Spleen (tissue), 11 donors: ENCODE results near the gene CAPN11. TPM values are rescaled to one million over a fixed set of nuclear protein-coding genes. Genes with fewer than 3 reads are reported as not detected.

Experiments
- polyA plus RNA-seq, 3 donors: library from polyadenylated mRNA; stranded (reverse); fragments of 200-250 nt; gene quantifications; one replicate each; pipeline ENCODE4 v1.2.1, GENCODE V29; 2013
- small RNA-seq, 4 donors: library from RNA; depleted of rRNA; stranded (forward); fragments of <200 nt; gene quantifications; one replicate each; pipeline ENCODE3, GENCODE V24; 2016
- total RNA-seq, 7 donors: library from RNA; depleted of rRNA in 3 of 7; stranded (reverse); fragments of >200 nt in 3 of 7; fragmentation: NEBNext Ultra II Directional in 4 of 7; extraction: Animal tissue kit (Norgen Biotek cat#: 25700) in 4 of 7; gene quantifications; one replicate each; pipeline versions ENCODE4 v1.1.0 to v1.2.1, GENCODE V29; 2016 to 2021
- donor health status: healthy with polysubstance abuse.
- donor health status: DM: no; HTN: no; CAD: no; lungs with moderate emphysema.
- donor health status: DM: no; HTN: no; CAD: no.
- donor health status: Bipolar disorder and iron deficiency.
- donor health status: healthy.
- donor health status: DM: no; HTN: no; CAD: no.
- donor health status: DM: yes; HTN: yes; CAD: no.

Gene CAPN11
- total and polyA plus RNA-seq, 10 donors = 0.12 to 0.26 (median 0.17) TPM; not detected in 3

Small RNA genes lying within 50 kb of the gene (small RNA-seq; reads per million reads assigned to genes)
- 0 reads per million in 4 donors for gene RN7SL811P

Other genes starting within 250 kb of the CAPN11 start
- 10 to 100 TPM; 20.2 to 31.7 (median 23.8) TPM for gene MRPL14, start 31.4 kb upstream of the CAPN11 start, total RNA-seq
- gene MRPL14, start 31.4 kb upstream of the CAPN11 start, polyA plus RNA-seq = 10 to 100 TPM; 34.8 to 55.3 (median 41.4) TPM
- gene TMEM63B, start 31.3 kb upstream of the CAPN11 start, total RNA-seq = 10 to 100 TPM; 12.3 to 24.8 (median 19.4) TPM
- gene TMEM63B, start 31.3 kb upstream of the CAPN11 start, polyA plus RNA-seq = 1 to 10 TPM; 2.8 to 8.5 (median 3.5) TPM
- 1 to 10 TPM in 3 of 7 donors, under 1 TPM in 3, not detected in 1; 0.34 to 1.5 (median 0.87) TPM for gene MYMX, start 58.1 kb downstream of the CAPN11 start, total RNA-seq
- gene MYMX, start 58.1 kb downstream of the CAPN11 start, polyA plus RNA-seq = 1 to 10 TPM in 1 of 3 donors, under 1 TPM in 1, not detected in 1; 0.42 to 1.4 TPM
- gene SLC29A1, start 64.8 kb downstream of the CAPN11 start, total RNA-seq = 10 to 100 TPM; 28.3 to 49.4 (median 33.7) TPM
- 10 to 100 TPM in 1 of 3 donors, 1 to 10 TPM in 2; 8.5 to 18.4 (median 9.2) TPM for gene SLC29A1, start 64.8 kb downstream of the CAPN11 start, polyA plus RNA-seq
- 100 to 1,000 TPM; 372 to 546 (median 415) TPM for gene HSP90AB1, start 88.3 kb downstream of the CAPN11 start, total RNA-seq
- gene HSP90AB1, start 88.3 kb downstream of the CAPN11 start, polyA plus RNA-seq = 100 to 1,000 TPM; 196 to 330 (median 302) TPM
- 10 to 100 TPM; 22.4 to 30.4 (median 27.9) TPM for gene SLC35B2, start 98.7 kb downstream of the CAPN11 start, total RNA-seq
- gene SLC35B2, start 98.7 kb downstream of the CAPN11 start, polyA plus RNA-seq = 10 to 100 TPM; 17.6 to 22.0 (median 21.7) TPM
- gene NFKBIE, start 106.7 kb downstream of the CAPN11 start, total RNA-seq = 10 to 100 TPM; 32.2 to 89.7 (median 60.7) TPM
- gene NFKBIE, start 106.7 kb downstream of the CAPN11 start, polyA plus RNA-seq = 10 to 100 TPM; 41.3 to 49.8 (median 42.3) TPM
- under 1 TPM in 1 of 7 donors, not detected in 6; 0.17 TPM for gene TMEM151B, start 111.6 kb downstream of the CAPN11 start, total RNA-seq
- gene TMEM151B, start 111.6 kb downstream of the CAPN11 start, polyA plus RNA-seq = under 1 TPM in 2 of 3 donors, not detected in 1; 0.03 to 0.11 TPM
- gene AARS2, start 154.5 kb downstream of the CAPN11 start, total RNA-seq = 10 to 100 TPM; 11.0 to 16.8 (median 14.6) TPM
- 1 to 10 TPM; 3.5 to 6.7 (median 3.7) TPM for gene AARS2, start 154.5 kb downstream of the CAPN11 start, polyA plus RNA-seq
- gene SPATS1, start 183.8 kb downstream of the CAPN11 start, total RNA-seq = not detected
- not detected for gene SPATS1, start 183.8 kb downstream of the CAPN11 start, polyA plus RNA-seq
- 10 to 100 TPM; 17.4 to 20.3 (median 18.6) TPM for gene CDC5L, start 228.9 kb downstream of the CAPN11 start, total RNA-seq
- gene CDC5L, start 228.9 kb downstream of the CAPN11 start, polyA plus RNA-seq = 1 to 10 TPM; 5.3 to 8.0 (median 7.4) TPM